ENCODE data around the gene CYP46A1.

The CYP46A1 gene

GRCh38 chr14:99735189-99736135 is 51.4 kb downstream of the CYP46A1 start:
- Histone ChIP-seq H3K4me1 (ENCODE audit: insufficient read depth, low read length) (peaks cover 17% of the 10 kb centered on the region; the same call in 1 of the 2 replicates), H3K36me3 (ENCODE audit: insufficient read depth, low read length) (no peaks in the 10 kb centered on the region), H3K9ac (ENCODE audit: low read depth, low read length) (no peak overlapping the region), H3K9me3 (ENCODE audit: control insufficient read depth, insufficient read depth, low read length) (no peaks in the 10 kb centered on the region)

- Histone ChIP-seq H3K9ac (ENCODE audit: low read depth, low read length) (no peak overlapping the region), H3K9me3 (ENCODE audit: control insufficient read depth, insufficient read depth, low read length) (no peaks in the 10 kb centered on the region), H3K4me1 (ENCODE audit: insufficient read depth, low read length) (peaks cover 12% of the 10 kb centered on the region; the same call in 1 of the 2 replicates), H3K36me3 (ENCODE audit: insufficient read depth, low read length) (no peaks in the 10 kb centered on the region)
Measured at GRCh38 chr14:99736603-99737371, 52.7 kb downstream of the CYP46A1 start.

- no peak overlapping the region for H3K9ac ChIP-seq (ENCODE audit: low read depth, low read length)
Measured at GRCh38 chr14:99737451-99737951, 53.4 kb downstream of the CYP46A1 start.

GRCh38 chr14:99737956-99738667 is 54.0 kb downstream of the CYP46A1 start:
- H3K4me1 ChIP-seq (ENCODE audit: insufficient read depth, low read length) = peaks cover 12% of the 10 kb centered on the region; the same call in 1 of the 2 replicates
- H3K9me3 ChIP-seq (ENCODE audit: control insufficient read depth, insufficient read depth, low read length) = no peaks in the 10 kb centered on the region
- no peak overlapping the region for H3K9ac ChIP-seq (ENCODE audit: low read depth, low read length)
- H3K36me3 ChIP-seq (ENCODE audit: insufficient read depth, low read length) = no peaks in the 10 kb centered on the region

More at GRCh38 chr14:99737451-99737951, 53.4 kb downstream of the CYP46A1 start:
- Histone ChIP-seq H3K36me3 (ENCODE audit: insufficient read depth, low read length) (no peaks in the 10 kb centered on the region), H3K4me1 (ENCODE audit: insufficient read depth, low read length) (peaks cover 12% of the 10 kb centered on the region; the same call in 1 of the 2 replicates), H3K9me3 (ENCODE audit: control insufficient read depth, insufficient read depth, low read length) (no peaks in the 10 kb centered on the region)

- no peak overlapping the region for H3K9ac ChIP-seq (ENCODE audit: low read depth, low read length)
- H3K4me1 ChIP-seq (ENCODE audit: insufficient read depth, low read length) = peaks cover 20% of the 10 kb centered on the region
- no peaks in the 10 kb centered on the region for H3K9me3 ChIP-seq (ENCODE audit: control insufficient read depth, insufficient read depth, low read length)
- H3K36me3 ChIP-seq (ENCODE audit: insufficient read depth, low read length) = no peaks in the 10 kb centered on the region
Measured at GRCh38 chr14:99740411-99740810, 56.3 kb downstream of the CYP46A1 start.

GRCh38 chr14:99741227-99741976 is 57.3 kb downstream of the CYP46A1 start:
- Histone ChIP-seq H3K36me3 (ENCODE audit: insufficient read depth, low read length) (no peaks in the 10 kb centered on the region), H3K9ac (ENCODE audit: low read depth, low read length) (no peak overlapping the region), H3K4me1 (ENCODE audit: insufficient read depth, low read length) (peaks cover 30% of the 10 kb centered on the region), H3K9me3 (ENCODE audit: control insufficient read depth, insufficient read depth, low read length) (no peaks in the 10 kb centered on the region)

- no peaks in the 10 kb centered on the region for H3K9me3 ChIP-seq (ENCODE audit: control insufficient read depth, insufficient read depth, low read length)
Measured at GRCh38 chr14:99742074-99742473, 58.0 kb downstream of the CYP46A1 start.

GRCh38 chr14:99742509-99743487 is 58.7 kb downstream of the CYP46A1 start:
- Histone ChIP-seq H3K4me1 (ENCODE audit: insufficient read depth, low read length) (peaks cover 27% of the 10 kb centered on the region), H3K9me3 (ENCODE audit: control insufficient read depth, insufficient read depth, low read length) (no peaks in the 10 kb centered on the region), H3K9ac (ENCODE audit: low read depth, low read length) (no peak overlapping the region), H3K36me3 (ENCODE audit: insufficient read depth, low read length) (no peaks in the 10 kb centered on the region)

More at GRCh38 chr14:99742074-99742473, 58.0 kb downstream of the CYP46A1 start:
- H3K36me3 ChIP-seq (ENCODE audit: insufficient read depth, low read length) = no peaks in the 10 kb centered on the region
- no peak overlapping the region for H3K9ac ChIP-seq (ENCODE audit: low read depth, low read length)
- peaks cover 30% of the 10 kb centered on the region for H3K4me1 ChIP-seq (ENCODE audit: insufficient read depth, low read length)

GRCh38 chr14:99744199-99744872 is 60.2 kb downstream of the CYP46A1 start:
- H3K9me3 ChIP-seq (ENCODE audit: control insufficient read depth, insufficient read depth, low read length) = no peaks in the 10 kb centered on the region
- H3K4me1 ChIP-seq (ENCODE audit: insufficient read depth, low read length) = peaks cover 27% of the 10 kb centered on the region
- H3K36me3 ChIP-seq (ENCODE audit: insufficient read depth, low read length) = no peaks in the 10 kb centered on the region
- H3K9ac ChIP-seq (ENCODE audit: low read depth, low read length) = peak overlapping the region; percentile 1; the same call in 1 of the 2 replicates

GRCh38 chr14:99744873-99745224 is 60.8 kb downstream of the CYP46A1 start:
- peaks cover 27% of the 10 kb centered on the region for H3K4me1 ChIP-seq (ENCODE audit: insufficient read depth, low read length)
- H3K9me3 ChIP-seq (ENCODE audit: control insufficient read depth, insufficient read depth, low read length) = no peaks in the 10 kb centered on the region
- H3K9ac ChIP-seq (ENCODE audit: low read depth, low read length) = peak overlapping the region; percentile 1; the same call in 1 of the 2 replicates
- H3K36me3 ChIP-seq (ENCODE audit: insufficient read depth, low read length) = no peaks in the 10 kb centered on the region

GRCh38 chr14:99745307-99745951 is 61.3 kb downstream of the CYP46A1 start:
- Histone ChIP-seq H3K9ac (ENCODE audit: low read depth, low read length) (no peak overlapping the region), H3K9me3 (ENCODE audit: control insufficient read depth, insufficient read depth, low read length) (no peaks in the 10 kb centered on the region), H3K36me3 (ENCODE audit: insufficient read depth, low read length) (no peaks in the 10 kb centered on the region), H3K4me1 (ENCODE audit: insufficient read depth, low read length) (peaks cover 27% of the 10 kb centered on the region)

- Histone ChIP-seq H3K9ac (ENCODE audit: low read depth, low read length) (no peak overlapping the region), H3K4me1 (ENCODE audit: insufficient read depth, low read length) (peaks cover 31% of the 10 kb centered on the region), H3K9me3 (ENCODE audit: control insufficient read depth, insufficient read depth, low read length) (no peaks in the 10 kb centered on the region), H3K36me3 (ENCODE audit: insufficient read depth, low read length) (no peaks in the 10 kb centered on the region)
Measured at GRCh38 chr14:99747167-99747566, 63.1 kb downstream of the CYP46A1 start.

Data from ES-I3 (cell line).